ENCODE results near the gene FAM117A. TPM values are rescaled to one million over a fixed set of nuclear protein-coding genes. Genes with fewer than 3 reads are reported as not detected.
"Not testable (repeated sequence)": the region's sequence is repeated elsewhere in the genome, so short reads cannot be mapped to it uniquely, and the experiment has no call there.

The FAM117A gene
- polyA plus RNA-seq, 2 of the 4 experiments (the other 2 are of a cell fraction): 1.8 TPM

- DNase-seq (ENCODE audit: low read depth in 1 of 2, low spot score in 1 of 2) (no peak), FAIRE-seq (no peak), ATAC-seq (no peak)
- no peaks in the 10 kb centered on the region for H3K9me3 ChIP-seq
- 41% methylated on average over 3 of the region's 3 CpGs for WGBS (ENCODE audit: missing lambda C conversion rate)
- POLR2A ChIA-PET: no interaction called here
- H3K27ac ChIP-seq: no peak overlapping the region
- TF ChIP-seq HES2 (IDR thresholded peaks at IDR 0.05) (no peak), POLR2A (IDR thresholded peaks at IDR 0.05; ENCODE audit: low read length) (no peak), ZSCAN20 (CRISPR knock-in tag; IDR thresholded peaks at IDR 0.05) (no peak), CEBPB (IDR thresholded peaks at IDR 0.05) (no peak), HOXB13 (CRISPR knock-in tag; IDR thresholded peaks at IDR 0.05; ENCODE audit: low read depth) (no peak), RAD21 (conservative IDR thresholded peaks at IDR 0.05 in 1 of 2, IDR thresholded peaks at IDR 0.05 in 1 of 2) (no peak), CBX2 (IDR thresholded peaks at IDR 0.05; ENCODE audit: borderline replicate concordance, low read depth) (no peak), EHF (CRISPR knock-in tag; IDR thresholded peaks at IDR 0.05) (no peak)
- no peak overlapping the region for H3K4me2 ChIP-seq
- no peak overlapping the region for H3K4me3 ChIP-seq
- peaks cover 4% of the 10 kb centered on the region; the same call in 1 of the 3 replicates for H3K4me1 ChIP-seq
- CTCF ChIA-PET: interaction anchor here (0.8 to 1.9 kb wide), 8 partner anchors 8 to 192 kb away, joined by 3 to 6 read pairs (median 4); partner anchors contain the start of gene NXPH3
Observed at GRCh38 chr17:49759203-49759602, 4.7 kb downstream of the FAM117A start.

- POLR2A ChIA-PET, H3K27ac ChIP-seq, FAIRE-seq, H3K4me3 ChIP-seq, ATAC-seq, H3K4me2 ChIP-seq, H3K4me1 ChIP-seq, H3K9me3 ChIP-seq: not testable (repeated sequence)
- CTCF ChIA-PET: interaction anchor here (0.9 to 1.9 kb wide), 6 partner anchors 9 to 191 kb away, joined by 3 to 6 read pairs (median 4); no protein-coding TSS in a partner anchor
- WGBS (ENCODE audit: missing lambda C conversion rate): 71% methylated on average over 8 of the region's 8 CpGs
- DNase-seq (ENCODE audit: low read depth in 1 of 2, low spot score in 1 of 2): peak; percentile 13 to 28
- peak; percentile 33 for TF ChIP-seq ZC3H11A (IDR thresholded peaks at IDR 0.05)
Observed at GRCh38 chr17:49758464-49759010, 5.4 kb downstream of the FAM117A start.

- Histone ChIP-seq H3K27ac (no peak overlapping the region), H3K9me3 (no peaks in the 10 kb centered on the region), H3K4me2 (no peak overlapping the region), H3K4me3 (no peak overlapping the region), H3K4me1 (no peaks in the 10 kb centered on the region)
- WGBS (ENCODE audit: missing lambda C conversion rate): 58% methylated on average over 6 of the region's 6 CpGs
- POLR2A ChIA-PET: no interaction called here
- ATAC-seq (no peak), FAIRE-seq (no peak), DNase-seq (ENCODE audit: low read depth in 1 of 2, low spot score in 1 of 2) (no peak)
- CTCF ChIA-PET: interaction anchor here (0.6 to 2.2 kb wide), 5 partner anchors 17 to 201 kb away, joined by 3 to 9 read pairs (median 3); no protein-coding TSS in a partner anchor
- TF ChIP-seq MAX (IDR thresholded peaks at IDR 0.05): no peak
- no peak for TF ChIP-seq MYC (IDR thresholded peaks at IDR 0.05; ENCODE audit: borderline replicate concordance, low read length)
- no peak for TF ChIP-seq BCL3 (IDR thresholded peaks at IDR 0.05)
- TF ChIP-seq CTCF (IDR thresholded peaks at IDR 0.05): no peak
- no peak for TF ChIP-seq JUN (IDR thresholded peaks at IDR 0.05)
- TF ChIP-seq HOXB5 (CRISPR knock-in tag; IDR thresholded peaks at IDR 0.05): no peak
- no peak for TF ChIP-seq ZNF302 (CRISPR knock-in tag; IDR thresholded peaks at IDR 0.05)
- TF ChIP-seq FOSL2 (IDR thresholded peaks at IDR 0.05): no peak
- no peak for TF ChIP-seq FOSL2 (CRISPR knock-in tag; IDR thresholded peaks at IDR 0.05)
- no peak for TF ChIP-seq REST (IDR thresholded peaks at IDR 0.05)
- TF ChIP-seq POLR2AphosphoS2 (conservative IDR thresholded peaks at IDR 0.05; ENCODE audit: low read length): no peak
- no peak for TF ChIP-seq ZSCAN20 (CRISPR knock-in tag; IDR thresholded peaks at IDR 0.05)
- TF ChIP-seq PHF8 (IDR thresholded peaks at IDR 0.05; ENCODE audit: borderline replicate concordance, low read depth): no peak
- no peak for TF ChIP-seq RCOR1 (IDR thresholded peaks at IDR 0.05; ENCODE audit: low read depth, low read length)
- no peak for TF ChIP-seq TFCP2L1 (CRISPR knock-in tag; IDR thresholded peaks at IDR 0.05)
Observed at GRCh38 chr17:49757151-49757777, 6.7 kb downstream of the FAM117A start.
